ENCODE measurements around the gene ZMYND10. TPM values are rescaled to one million over a fixed set of nuclear protein-coding genes. Genes with fewer than 3 reads are reported as not detected.
A peak's percentile ranks its signal among the peaks of the same experiment; 100 is the strongest.

The ZMYND10 gene
- total and polyA plus RNA-seq, 9 of the 15 experiments (the other 6 are each of a cell fraction or from before 2014, with no cell fraction given), result 0.20 to 2.8 (median 0.70) TPM

DNA sequence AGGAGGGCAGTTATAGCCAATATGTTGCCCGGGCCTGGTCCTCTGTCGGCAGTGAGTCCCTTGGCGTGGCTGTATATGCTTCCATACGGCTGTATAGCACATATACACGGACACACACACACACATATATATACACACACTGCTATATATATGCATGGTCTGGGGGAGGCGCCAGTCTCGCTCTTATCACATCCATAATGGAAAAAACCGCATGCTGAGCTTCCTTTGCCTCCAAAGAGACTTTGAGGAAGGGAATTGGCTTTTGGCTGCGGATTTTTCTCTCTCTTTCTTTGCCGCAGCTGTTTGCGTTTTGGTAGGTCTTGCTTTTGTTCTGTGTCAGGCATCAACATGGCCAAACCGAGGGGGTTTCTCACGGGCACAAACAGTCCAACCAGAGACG, 25.1 kb upstream of the ZMYND10 start (continued):
- TF ChIP-seq ZSCAN29 (IDR thresholded peaks at IDR 0.05), result peak; percentile 69; the same call in 1 of the 2 replicates
- no peak for TF ChIP-seq MTF1 (CRISPR knock-in tag; IDR thresholded peaks at IDR 0.05; ENCODE audit: borderline replicate concordance)
- TF ChIP-seq, protein P1, sequence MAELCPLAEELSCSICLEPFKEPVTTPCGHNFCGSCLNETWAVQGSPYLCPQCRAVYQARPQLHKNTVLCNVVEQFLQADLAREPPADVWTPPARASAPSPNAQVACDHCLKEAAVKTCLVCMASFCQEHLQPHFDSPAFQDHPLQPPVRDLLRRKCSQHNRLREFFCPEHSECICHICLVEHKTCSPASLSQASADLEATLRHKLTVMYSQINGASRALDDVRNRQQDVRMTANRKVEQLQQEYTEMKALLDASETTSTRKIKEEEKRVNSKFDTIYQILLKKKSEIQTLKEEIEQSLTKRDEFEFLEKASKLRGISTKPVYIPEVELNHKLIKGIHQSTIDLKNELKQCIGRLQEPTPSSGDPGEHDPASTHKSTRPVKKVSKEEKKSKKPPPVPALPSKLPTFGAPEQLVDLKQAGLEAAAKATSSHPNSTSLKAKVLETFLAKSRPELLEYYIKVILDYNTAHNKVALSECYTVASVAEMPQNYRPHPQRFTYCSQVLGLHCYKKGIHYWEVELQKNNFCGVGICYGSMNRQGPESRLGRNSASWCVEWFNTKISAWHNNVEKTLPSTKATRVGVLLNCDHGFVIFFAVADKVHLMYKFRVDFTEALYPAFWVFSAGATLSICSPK (IDR thresholded peaks at IDR 0.05; ENCODE audit: borderline replicate concordance), result no peak
- TF ChIP-seq KAT7 (CRISPR knock-in tag; IDR thresholded peaks at IDR 0.05; ENCODE audit: borderline replicate concordance), result no peak
- 0 out of 2 replicates have a peak, but pooled peaks have one; percentile 15 for TF ChIP-seq ZNF263 (CRISPR knock-in tag; IDR thresholded peaks at IDR 0.05; ENCODE audit: borderline replicate concordance)
- no peak for TF ChIP-seq HEY1 (CRISPR knock-in tag; IDR thresholded peaks at IDR 0.05; ENCODE audit: borderline replicate concordance)
- TF ChIP-seq GATA2 (CRISPR knock-in tag; IDR thresholded peaks at IDR 0.05), result no peak
- no peak for TF ChIP-seq TOE1 (IDR thresholded peaks at IDR 0.05; ENCODE audit: borderline replicate concordance)
- no peak for TF ChIP-seq TOE1 (CRISPR knock-in tag; IDR thresholded peaks at IDR 0.05; ENCODE audit: borderline replicate concordance, low read depth)
- TF ChIP-seq, protein P2, sequence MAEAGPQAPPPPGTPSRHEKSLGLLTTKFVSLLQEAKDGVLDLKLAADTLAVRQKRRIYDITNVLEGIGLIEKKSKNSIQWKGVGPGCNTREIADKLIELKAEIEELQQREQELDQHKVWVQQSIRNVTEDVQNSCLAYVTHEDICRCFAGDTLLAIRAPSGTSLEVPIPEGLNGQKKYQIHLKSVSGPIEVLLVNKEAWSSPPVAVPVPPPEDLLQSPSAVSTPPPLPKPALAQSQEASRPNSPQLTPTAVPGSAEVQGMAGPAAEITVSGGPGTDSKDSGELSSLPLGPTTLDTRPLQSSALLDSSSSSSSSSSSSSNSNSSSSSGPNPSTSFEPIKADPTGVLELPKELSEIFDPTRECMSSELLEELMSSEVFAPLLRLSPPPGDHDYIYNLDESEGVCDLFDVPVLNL (CRISPR knock-in tag; IDR thresholded peaks at IDR 0.05; ENCODE audit: low read depth), result no peak
- TF ChIP-seq SMAD4 (CRISPR knock-in tag; conservative IDR thresholded peaks at IDR 0.05), result no peak

All from K562 (cell line).